ENCODE measurements around the gene ZNF213.

Gene ZNF213

GRCh38 chr16:3095869-3096268 is 39.0 kb upstream of the ZNF213 start:
- TF ChIP-seq CTCF (IDR thresholded peaks at IDR 0.05; ENCODE audit: control extremely low read depth, extremely low read depth, low read depth, missing control alignments): peak; percentile 31
- peak; percentile 90 for DNase-seq (ENCODE audit: extremely low spot score)
- CTCF ChIA-PET: interaction anchor here (1.0 to 15.3 kb wide), 13 partner anchors 8 to 77 kb away, joined by 3 to 246 read pairs (median 7); partner anchors contain the start of gene ZNF213
- POLR2A ChIA-PET: no interaction called here

GRCh38 chr16:3096362-3096761 is 38.5 kb upstream of the ZNF213 start:
- DNase-seq (ENCODE audit: extremely low spot score): no peak
- TF ChIP-seq CTCF (IDR thresholded peaks at IDR 0.05; ENCODE audit: control extremely low read depth, extremely low read depth, low read depth, missing control alignments): no peak
- ChIA-PET POLR2A (no interaction called here), CTCF (interaction anchor here (1.0 to 15.3 kb wide), 15 partner anchors 8 to 77 kb away, joined by 3 to 246 read pairs (median 7); partner anchors contain the start of gene ZNF213)

- DNase-seq (ENCODE audit: extremely low spot score): no peak
- ChIA-PET POLR2A (interaction anchor here (0.7 kb wide), 1 partner anchor 17 kb away, joined by 4 read pairs; no protein-coding TSS in a partner anchor), CTCF (interaction anchor here (1.2 to 15.3 kb wide), 11 partner anchors 9 to 72 kb away, joined by 3 to 246 read pairs (median 9); partner anchors contain the start of gene ZNF213)
- no peak for TF ChIP-seq CTCF (IDR thresholded peaks at IDR 0.05; ENCODE audit: control extremely low read depth, extremely low read depth, low read depth, missing control alignments)
Measured at GRCh38 chr16:3097266-3097665, 37.6 kb upstream of the ZNF213 start.

GRCh38 chr16:3098459-3099394 is 36.1 kb upstream of the ZNF213 start, which contains the start of gene ZSCAN10:
Gene ZSCAN10 (minus strand): TSS chr16:3099294. CDS start chr16:3092937, 6,357 bp downstream.
- DNase-seq (ENCODE audit: extremely low spot score): no peak
- ChIA-PET CTCF (interaction anchor here (0.8 to 15.3 kb wide), 11 partner anchors 9 to 71 kb away, joined by 3 to 246 read pairs (median 7); partner anchors contain the start of gene ZNF213), POLR2A (interaction anchor here (0.9 kb wide), 1 partner anchor 23 kb away, joined by 4 read pairs; no protein-coding TSS in a partner anchor)
- no peak for TF ChIP-seq CTCF (IDR thresholded peaks at IDR 0.05; ENCODE audit: control extremely low read depth, extremely low read depth, low read depth, missing control alignments)

- ChIA-PET CTCF (interaction anchor here (1.7 to 15.3 kb wide), 5 partner anchors 11 to 67 kb away, joined by 5 to 246 read pairs (median 33); partner anchors contain the start of gene ZNF213), POLR2A (interaction anchor here (0.9 kb wide), 1 partner anchor 23 kb away, joined by 4 read pairs; no protein-coding TSS in a partner anchor)
- no peak for DNase-seq (ENCODE audit: extremely low spot score)
- TF ChIP-seq CTCF (IDR thresholded peaks at IDR 0.05; ENCODE audit: control extremely low read depth, extremely low read depth, low read depth, missing control alignments): no peak
Measured at GRCh38 chr16:3099395-3099731, 35.5 kb upstream of the ZNF213 start.

- peak; percentile 98 for DNase-seq (ENCODE audit: extremely low spot score)
- CTCF ChIA-PET: interaction anchor here (1.1 to 15.3 kb wide), 9 partner anchors 9 to 68 kb away, joined by 3 to 246 read pairs (median 10); partner anchors contain the start of genes ZNF205 and ZNF213
- POLR2A ChIA-PET: no interaction called here
- no peak for TF ChIP-seq CTCF (IDR thresholded peaks at IDR 0.05; ENCODE audit: control extremely low read depth, extremely low read depth, low read depth, missing control alignments)
Measured at GRCh38 chr16:3099732-3100499, 34.9 kb upstream of the ZNF213 start.
